Esophagus muscularis mucosa (tissue), 4 donors: Measurements from ENCODE around the gene COL25A1.

ENCODE experiments used
- CTCF ChIP-seq, 3 experiments: fragments of 200-600 bp in 2 of 3; fragments of 450-650 bp in 1 of 3; sonication (generic) in 2 of 3; IDR thresholded peaks; one replicate each; pipeline ENCODE4 v1.5.1; 2017 to 2019; ENCODE audit warnings: antibody characterized with exemption in 3 of 3, mild to moderate bottlenecking in 2 of 3, moderate library complexity in 1 of 3
- EP300 ChIP-seq: sonication (generic); formaldehyde crosslinking; IDR thresholded peaks from one replicate; pipeline ENCODE4 v1.6.1; 2017; ENCODE audit warnings: antibody characterized with exemption
- POLR2AphosphoS5 ChIP-seq, 2 donors: sonication (generic); formaldehyde crosslinking; IDR thresholded peaks; one replicate each; pipeline ENCODE4 v1.6.1; 2017; ENCODE audit warnings: antibody characterized with exemption in 2 of 2

GRCh38 chr4:109119852-109120251 is 182.6 kb downstream of the COL25A1 start:
- no peak for TF ChIP-seq POLR2AphosphoS5 (IDR thresholded peaks at IDR 0.05)
- TF ChIP-seq EP300 = no peak
- no peak for TF ChIP-seq CTCF (IDR thresholded peaks at IDR 0.05)
